GM21390 (cell line): ENCODE data around the gene SERPINI1.

Source experiments
- ATAC-seq: cut with Tn5 transposase; IDR thresholded peaks from one replicate; pipeline ENCODE4 v1.9.1; 2021; ENCODE audit not compliant: unreplicated experiment

The SERPINI1 gene

DNA sequence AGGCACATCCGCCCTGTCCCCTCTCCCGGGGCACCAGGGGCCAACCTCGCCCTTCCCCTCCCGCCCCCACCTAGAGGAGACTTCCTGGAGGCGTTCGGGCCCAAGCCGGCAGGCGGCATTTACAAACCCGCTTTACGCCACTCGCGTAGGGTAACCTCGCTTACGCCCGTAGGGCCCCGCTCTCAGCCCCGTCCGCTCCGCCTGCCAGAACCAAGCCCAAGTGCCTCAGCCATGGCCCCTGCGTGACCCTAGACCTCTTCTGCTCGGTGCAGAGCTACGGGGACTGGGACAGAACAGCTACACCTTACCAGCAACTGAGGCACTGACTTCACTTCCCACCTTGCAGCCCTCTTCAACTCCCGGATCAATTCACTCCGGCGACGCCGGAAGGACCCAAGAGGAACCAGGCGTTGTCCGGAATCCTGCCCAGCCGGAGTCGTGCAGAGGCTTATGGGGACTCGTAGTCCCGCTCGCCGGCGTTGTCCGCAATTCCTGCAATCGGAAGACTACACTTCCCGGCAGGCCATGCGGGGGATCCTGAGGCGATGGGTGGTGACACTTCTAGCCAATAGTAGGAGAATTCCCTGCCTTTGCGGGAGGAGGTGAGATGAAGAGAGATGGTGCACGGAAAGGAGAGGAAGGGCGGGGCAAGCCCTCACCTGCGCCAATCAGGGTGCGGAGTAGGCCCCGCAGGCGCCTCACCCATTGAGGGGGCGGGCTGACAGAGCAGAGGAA is 856 bp upstream of the SERPINI1 start, which contains the start of gene PDCD10:
Gene PDCD10, minus strand, starts transcription at position 395 of the 735 bp plus-strand sequence. CDS start 14,735 bp downstream, outside the sequence.
- ATAC-seq: peak; percentile 80

DNA sequence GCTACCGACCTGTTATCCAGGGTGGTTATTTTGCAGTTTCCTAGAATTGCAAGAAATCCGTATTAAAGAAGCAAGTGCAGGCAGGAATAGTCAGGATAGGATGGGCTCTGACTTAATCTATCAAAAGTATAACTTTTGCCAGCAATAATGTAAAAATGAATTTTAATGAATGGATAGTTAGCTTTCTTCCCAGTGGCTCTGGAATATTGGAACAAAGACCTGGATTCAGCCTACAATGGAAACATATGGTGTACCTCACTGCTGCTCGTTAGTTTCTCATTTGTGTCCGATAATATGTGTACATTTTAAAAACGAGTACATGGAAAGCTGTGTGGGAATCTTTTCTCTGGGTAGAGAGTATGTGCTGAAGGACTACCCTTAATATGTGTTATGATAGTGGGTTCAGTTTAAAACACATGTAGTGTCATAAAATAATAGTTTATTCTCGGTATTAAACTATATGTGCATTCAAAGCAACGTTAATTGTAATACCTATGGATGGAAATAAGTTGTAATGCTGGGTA is 805 bp downstream of the SERPINI1 start:
- no peak for ATAC-seq

DNA sequence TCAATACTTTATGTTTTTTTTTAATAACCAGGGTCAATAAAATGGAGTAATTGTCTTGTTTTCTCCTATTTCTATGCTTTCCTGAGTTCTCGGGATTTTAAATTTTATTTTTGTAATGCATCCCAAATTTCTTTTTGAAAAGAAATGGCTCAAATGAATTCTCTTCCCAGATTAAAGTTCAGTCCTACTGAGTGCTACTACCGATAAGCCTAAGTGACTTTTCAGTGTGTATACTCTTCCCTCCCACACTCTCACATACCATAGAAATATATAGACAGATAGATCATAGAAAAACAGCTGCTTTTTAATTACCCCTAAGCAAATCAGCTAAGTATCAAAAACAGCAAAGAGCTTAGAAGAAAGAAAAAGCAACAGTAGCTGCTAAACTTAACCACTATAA is 1.5 kb downstream of the SERPINI1 start:
- no peak for ATAC-seq

DNA sequence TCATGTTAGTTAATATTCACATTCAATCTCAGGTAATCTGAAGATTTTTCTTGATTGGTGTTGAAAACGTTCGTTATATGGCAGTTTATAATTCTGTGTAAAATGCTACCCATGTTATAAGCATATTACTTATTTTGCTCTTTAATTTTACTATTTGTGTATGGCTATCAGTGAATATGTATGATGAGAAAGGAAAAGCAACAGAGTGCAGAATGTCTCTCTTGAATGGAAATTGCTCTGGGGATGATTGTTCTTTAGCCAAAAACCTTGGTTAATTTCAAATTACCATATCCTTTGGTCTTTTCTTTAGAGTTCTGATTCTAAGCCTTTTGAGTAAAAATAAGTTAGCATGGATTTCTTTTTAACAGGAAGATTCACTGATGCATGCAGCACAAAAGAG is 2.5 kb downstream of the SERPINI1 start:
- ATAC-seq: no peak

DNA sequence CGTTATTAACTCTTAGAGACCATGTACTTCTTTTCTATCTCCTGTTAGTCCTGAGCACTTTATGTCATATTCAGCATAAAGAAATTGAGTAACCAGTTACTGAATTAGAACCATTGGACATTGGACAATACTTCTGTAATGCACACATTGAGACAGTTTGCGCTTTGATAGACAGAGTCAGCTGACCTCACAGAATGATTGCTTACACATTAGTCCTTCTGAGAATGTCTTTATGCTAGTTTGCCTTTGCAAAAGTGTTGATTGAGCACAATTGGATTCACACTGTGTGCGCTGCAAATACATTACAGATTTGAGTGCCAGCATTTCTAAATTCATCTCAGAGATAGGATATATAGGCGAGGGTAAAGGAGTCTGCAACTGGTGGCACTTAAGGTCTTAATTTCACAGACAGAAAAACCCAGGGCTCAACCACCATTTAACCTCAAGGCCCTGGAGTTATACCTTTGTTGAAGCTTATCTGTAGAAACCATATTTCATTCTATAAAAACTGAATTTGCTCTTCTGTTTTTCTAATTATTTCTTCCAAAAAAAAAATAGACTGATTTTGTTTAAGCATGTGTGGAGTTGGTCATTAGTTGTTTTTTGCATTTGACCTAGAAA is 3.8 kb downstream of the SERPINI1 start:
- ATAC-seq: no peak

DNA sequence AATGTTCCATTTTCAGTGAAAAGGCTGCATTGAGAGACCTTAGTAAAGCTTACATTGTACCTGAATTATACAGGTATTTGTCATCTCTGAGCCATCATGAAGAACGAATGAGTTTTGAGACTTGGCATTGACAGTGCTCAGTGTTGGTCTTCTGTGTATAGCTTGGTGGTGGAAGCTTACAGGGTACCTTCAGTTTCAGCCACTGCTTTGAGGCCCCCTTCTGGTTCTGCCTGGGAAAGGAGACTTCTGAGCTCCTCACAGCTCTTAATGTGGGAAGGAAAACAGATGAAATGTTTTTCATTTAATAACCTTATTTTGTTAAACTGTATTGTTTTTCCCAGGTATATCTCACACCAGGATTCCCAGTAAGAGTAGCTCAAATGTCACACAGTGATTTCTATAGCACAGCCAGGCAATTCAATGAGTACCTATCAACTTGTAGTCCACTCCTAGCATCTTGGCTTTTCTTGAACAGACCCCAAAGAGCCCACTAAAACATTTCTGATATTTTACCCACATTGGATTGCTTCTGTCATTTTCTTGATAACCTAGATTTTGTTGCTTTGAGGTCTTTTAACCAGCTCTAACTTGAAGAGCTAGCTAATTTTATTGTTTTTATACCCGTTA is 5.6 kb downstream of the SERPINI1 start:
- peak; percentile 91 for ATAC-seq

DNA sequence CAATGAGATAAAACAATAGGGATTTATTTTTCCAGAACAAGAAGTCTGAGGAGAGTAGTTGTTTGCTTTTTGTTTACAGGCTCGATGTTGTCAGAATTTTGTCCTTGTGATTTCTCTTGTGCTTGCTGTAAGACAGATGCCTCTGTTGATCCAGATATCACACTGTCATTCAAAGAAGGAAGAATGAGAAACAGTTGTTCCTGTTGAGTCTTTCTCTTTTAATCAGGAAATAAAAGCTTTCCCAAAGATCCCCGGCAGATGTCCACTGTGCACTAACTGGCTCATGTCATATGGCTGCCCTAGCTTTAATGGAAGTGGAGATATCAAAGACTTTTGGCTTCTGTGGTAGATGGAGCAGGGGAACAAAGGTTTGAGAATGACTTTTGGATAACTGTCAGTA is 6.8 kb downstream of the SERPINI1 start:
- ATAC-seq: no peak

DNA sequence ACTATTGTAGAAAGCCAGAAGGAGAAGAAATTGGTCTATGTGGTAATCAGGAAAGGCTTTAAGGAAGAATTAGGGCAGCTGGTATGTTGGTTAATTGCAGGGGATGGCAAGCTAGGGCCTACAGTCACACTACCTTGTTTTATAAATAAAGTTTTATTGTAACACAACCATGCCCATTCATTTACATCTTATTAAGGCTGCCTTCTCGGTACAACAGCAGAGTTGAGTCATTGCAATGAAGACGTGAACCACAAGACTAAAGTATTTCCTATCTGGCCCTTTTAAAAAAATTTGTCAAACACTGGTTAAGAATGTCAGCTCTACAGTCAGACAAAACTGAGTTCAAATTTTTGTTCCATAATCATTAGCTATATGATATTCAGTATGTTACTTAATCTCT is 8.3 kb downstream of the SERPINI1 start:
- no peak for ATAC-seq

DNA sequence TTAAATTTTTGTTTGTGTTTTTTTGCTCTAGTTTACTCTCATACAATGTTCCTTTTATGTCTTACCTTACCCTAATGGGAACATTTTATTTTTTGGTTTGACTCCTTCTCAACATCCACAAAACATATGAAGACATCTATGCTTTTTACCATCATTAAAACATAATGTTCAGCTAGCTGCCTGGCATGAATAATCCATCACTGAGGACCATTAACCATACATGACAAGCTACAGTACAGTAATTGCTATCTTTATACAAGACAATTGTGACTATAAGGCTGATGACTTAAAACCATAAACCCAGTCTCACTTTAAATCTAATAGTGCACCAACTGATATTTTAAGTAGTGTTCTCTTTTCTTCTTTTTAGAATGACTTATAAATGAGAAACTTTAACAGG is 13.7 kb downstream of the SERPINI1 start:
- no peak for ATAC-seq

DNA sequence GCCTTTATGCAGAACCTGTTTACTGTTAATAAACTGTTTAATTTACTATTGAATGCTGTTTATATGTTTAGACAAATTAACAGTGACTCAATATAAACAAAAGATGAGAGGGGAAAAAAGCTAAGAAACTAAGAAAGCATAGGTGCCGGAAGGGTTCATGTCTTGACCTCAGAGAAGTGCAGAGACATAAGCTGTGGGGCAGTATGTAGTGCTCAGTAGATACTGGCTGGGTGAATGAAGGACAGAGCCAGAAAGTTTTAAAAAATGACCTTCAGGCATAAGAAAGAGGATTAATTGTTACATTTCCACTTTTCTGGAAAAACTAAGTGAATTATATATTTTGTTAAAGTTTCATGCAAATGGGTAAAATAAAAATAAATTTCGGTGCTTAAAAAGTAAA is 14.2 kb downstream of the SERPINI1 start:
- no peak for ATAC-seq

DNA sequence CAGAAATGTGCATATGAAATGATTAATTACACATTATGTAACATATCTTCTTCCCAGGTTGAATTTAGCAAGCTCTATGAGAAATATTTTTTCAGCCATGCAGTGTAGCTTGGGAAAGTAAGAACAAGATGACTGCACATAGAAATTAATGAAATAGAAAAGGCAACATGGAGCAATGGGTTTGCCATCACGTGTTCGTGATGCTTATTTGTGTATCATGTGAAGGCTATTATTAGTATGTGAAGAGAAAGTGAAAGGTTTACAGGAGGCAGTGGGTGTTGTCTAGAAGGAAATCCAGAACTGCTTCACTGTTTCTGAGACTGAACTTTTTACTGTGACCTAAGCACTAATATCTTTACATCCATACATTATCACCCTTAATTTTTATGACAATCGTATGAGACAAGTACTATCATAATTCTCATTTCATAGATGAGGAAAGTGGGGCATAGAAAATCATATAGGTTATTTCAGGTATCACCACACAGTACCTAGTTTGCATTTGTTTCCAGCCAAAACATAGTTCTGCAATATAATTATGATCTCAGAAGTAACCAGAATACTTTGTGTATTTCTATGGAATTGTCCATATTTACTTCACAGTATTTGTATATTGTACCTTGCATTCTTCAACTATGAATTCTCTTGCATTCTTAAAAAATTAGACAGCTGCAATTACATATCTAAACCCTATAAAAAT is 14.9 kb downstream of the SERPINI1 start:
- peak; percentile 98 for ATAC-seq

DNA sequence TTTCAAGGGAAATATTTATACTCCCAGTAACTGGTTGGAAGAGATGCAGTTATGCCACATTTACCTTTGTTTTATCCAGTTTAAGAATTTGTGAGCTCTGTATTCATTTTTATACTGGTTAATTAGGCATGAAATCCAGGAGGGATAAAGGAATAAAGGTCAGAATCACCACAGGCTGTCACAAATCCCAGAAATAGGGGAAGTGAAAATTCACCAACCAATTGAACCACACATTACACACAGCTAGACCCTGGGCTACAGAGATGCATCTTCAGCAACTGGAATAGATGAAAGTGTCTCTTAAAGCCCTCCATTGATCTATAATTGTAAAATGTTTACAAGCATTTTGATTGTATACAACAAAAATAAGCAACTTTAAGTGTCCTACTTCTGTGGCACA is 18.5 kb downstream of the SERPINI1 start:
- no peak for ATAC-seq

DNA sequence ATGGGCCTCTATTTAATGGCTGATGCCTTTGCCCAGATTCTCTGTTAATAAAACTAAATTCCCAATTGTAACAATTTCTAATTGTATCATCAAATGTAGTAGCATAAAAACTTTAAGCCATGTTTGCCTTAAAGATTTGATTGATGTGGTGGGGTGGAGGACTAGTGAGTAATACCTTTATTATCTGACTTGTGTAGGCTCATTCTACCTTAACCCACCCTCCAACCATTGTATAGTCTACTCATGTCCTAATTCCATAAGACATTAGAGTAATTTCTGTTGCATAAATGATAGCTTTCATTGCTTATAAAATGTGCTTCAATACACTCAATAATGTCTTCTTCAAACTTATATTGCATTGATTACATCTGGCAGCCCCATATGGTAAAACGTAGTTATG is 25.8 kb downstream of the SERPINI1 start:
- ATAC-seq: no peak

DNA sequence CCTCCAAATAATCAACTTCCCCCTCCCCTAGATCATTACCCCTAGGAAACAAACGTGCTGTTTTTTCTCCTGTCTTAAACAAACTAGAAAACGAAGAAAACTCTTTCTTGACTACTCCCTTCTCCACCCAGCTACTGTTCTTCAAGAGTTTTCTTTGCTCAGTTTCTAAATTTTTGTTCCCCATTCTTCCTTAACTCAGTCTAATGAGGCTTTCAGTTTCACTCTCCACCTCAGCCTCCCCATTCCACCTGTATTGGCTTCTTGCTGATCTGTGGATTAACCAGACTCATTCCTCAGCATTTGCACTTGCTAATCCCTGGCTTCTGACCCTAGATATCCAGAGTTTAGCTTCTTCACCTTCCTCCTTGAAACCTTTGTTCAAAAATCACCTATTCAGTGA is 26.8 kb downstream of the SERPINI1 start:
- peak; percentile 73 for ATAC-seq

DNA sequence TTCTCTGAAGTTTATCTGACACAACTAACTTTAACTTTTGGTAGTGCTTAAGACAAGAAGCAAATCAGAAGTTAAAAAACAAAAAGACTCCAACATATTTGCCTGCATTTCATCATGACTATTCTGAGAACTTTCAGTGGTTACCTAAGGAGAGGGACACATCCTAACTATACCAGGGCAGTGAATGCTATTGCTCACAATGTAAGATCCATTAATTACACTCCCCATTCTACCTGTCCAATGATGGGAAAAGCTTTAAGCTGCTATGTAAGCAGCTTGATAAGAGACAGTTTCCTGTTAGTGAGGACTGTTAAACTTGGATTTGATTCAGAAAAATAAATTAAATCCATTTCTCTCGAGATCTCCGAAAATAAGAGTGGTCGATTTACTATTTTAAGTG is 37.5 kb downstream of the SERPINI1 start:
- ATAC-seq: peak; percentile 40

DNA sequence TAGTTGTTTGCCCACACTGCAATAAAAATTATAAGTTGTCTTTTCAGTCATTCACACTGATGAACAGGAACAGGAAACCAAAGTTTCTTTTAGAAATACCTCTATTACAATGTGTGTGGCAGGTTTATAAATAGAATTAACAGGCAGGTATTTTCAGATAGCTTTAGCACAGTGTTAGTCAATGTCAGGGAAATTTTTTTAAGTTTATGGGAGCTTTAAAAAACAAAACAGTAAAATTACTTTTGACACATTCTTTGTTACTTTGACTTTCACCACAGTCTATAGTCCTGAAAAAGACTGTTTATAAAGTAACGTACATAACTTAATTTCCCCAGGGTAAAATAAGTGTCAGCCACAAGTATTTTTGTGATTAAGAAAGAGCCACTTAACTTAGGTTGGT is 38.1 kb downstream of the SERPINI1 start:
- peak; percentile 89 for ATAC-seq

DNA sequence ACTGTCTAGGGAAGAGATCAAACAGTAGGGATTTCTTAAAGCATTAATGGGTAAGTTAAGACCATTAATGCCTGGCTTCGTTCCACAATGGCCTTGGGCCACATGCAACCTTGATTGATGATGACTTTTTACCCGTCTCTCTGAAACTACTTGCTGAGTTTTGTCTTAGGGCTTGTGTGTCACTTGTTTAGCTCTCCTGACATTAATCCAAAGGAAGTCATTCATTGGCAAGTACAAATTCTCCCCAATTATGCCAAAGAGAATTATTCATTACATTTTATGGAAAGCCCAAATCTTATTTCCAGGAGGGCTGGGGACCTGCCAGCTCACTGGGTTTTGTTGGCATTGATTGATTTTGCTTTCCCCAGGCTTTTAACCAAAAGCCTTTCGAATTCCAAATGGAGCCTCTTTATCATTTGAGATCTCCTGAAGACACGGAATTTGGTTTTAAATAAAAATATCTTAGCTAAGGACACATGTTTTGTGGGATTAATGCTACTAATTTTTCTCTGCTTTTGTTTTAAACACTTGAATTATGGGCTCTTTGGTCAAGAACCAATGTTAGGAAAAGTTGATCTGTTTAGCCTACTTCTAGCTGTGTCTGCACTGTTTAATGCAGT is 40.7 kb downstream of the SERPINI1 start:
- ATAC-seq: no peak

DNA sequence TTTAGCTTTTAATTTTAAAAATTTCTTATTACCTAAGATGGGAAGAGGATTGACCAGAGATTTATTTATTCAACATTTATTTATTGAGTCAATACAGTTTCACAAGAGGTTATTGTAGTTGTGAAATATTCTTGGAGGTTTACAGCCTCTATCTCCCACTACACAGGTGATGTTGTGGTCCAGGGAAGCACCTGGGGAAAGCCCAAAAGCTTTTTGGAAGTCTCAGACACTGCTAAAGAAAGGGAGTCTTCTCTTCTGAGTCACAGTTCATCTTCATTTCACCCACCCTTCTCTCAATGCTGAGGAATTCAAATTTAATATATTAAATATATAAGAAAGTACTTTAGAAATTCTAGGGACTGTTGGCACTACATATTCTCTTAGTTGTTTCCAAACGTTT is 41.8 kb downstream of the SERPINI1 start:
- ATAC-seq: no peak

DNA sequence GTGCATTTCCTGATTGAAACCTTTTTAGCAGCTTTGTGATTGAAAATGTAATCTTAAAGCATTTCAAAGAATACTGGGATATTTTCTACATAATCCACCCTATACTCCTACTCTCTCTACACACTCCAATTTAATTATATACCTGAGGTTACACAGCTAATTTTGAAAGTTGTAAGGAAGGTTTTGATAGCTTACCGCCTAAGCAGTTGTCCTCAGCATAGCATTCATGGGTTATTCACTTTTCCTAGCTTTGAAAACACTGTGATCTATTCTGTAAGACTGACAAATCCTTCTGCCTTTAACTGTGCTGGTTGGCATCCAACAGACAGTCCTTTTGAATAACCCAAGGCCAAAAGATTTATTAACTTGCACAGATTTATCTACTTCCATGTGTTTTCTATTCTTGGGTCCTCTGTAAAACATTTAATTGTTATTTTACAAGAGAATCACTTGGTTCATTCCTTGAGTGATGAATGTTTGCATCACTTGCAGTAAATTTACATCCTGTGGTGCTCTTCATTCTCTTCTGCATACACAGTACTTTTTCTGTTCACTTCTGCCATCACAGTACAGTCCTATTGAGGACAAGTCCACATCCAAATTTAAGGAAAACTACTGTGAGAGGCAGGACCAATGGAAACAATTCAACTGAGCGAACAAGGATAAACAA is 44.8 kb downstream of the SERPINI1 start:
- no peak for ATAC-seq

DNA sequence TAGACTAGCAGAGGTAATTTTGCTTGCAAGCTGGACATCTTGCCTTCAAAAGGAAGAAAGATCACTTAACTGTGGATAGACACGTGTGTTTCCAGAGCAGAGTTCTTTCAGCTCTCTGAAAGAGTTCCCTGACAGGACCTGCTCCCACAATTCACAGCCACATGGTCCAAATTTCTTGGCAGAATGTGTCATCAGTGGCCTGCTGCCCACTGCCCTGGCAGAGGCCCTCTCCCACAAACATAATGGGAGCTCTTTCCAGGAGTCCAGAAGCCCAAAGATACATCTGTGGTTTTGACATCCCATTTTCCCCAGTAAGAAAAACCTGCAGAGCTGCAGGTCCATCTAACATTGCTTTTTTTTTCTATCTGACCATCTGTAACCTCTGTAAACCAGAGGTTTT is 48.3 kb downstream of the SERPINI1 start:
- no peak for ATAC-seq
